H1 (cell line): ENCODE results near the gene NPL. TPM values are rescaled to one million over a fixed set of nuclear protein-coding genes. Genes with fewer than 3 reads are reported as not detected.

Experiments
- polyA plus RNA-seq, 7 experiments: library from polyadenylated mRNA; depleted of rRNA in 3 of 7; stranded (reverse) in 5 of 7; unstranded in 2 of 7; fragments of >200 nt in 5 of 7; fragments of 200-250 nt in 2 of 7; gene quantifications; 1 replicate in 5 of 7; 2 replicates in 1 of 7; 4 replicates in 1 of 7; pipeline versions ENCODE4 v1.2.1 to v1.2.3, GENCODE V29; 2011 to 2013; ENCODE audit warnings: missing spikeins in 2 of 7, mixed read lengths in 2 of 7
- total RNA-seq: library from RNA; stranded (reverse); fragmentation: NEBNext Ultra II Directional; extraction: Animal tissue kit (Norgen Biotek cat#: 25700); gene quantifications from 2 replicates; pipeline ENCODE4 v1.2.1, GENCODE V29; 2021
- TF ChIP-seq, protein P1 (sequence below): fragments of 300-600 bp; sonication (generic); IDR thresholded peaks from 2 replicates; pipeline ENCODE4 v1.7.1; 2012; ENCODE audit warnings: low read length, moderate library complexity, mild to moderate bottlenecking, inconsistent platforms; ENCODE audit not compliant: insufficient replicate concordance

Gene NPL
- total and polyA plus RNA-seq, 2 of the 8 experiments (the other 6 are each of a cell fraction or from before 2014, with no cell fraction given), result 2.2 to 4.4 TPM

DNA sequence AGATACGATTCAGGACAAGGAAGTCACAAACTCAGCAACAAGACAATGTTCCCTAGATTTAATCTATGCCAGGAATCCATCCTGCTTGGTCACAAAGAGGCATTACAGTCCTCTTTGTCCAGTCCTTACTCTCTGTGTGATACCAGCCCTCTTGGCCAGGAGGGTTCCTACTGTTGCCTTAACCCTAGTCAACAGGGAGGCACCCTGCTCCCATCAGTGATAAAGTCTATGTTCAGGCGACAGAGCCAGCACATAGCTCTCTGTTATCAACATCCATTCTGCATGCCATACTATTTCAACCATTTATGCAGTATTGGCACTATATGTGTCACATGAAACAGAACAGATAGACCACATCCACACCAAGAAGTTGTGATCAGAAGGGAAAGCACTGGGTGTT lies 4.4 kb upstream of the NPL start (continued):
- TF ChIP-seq, protein P1, sequence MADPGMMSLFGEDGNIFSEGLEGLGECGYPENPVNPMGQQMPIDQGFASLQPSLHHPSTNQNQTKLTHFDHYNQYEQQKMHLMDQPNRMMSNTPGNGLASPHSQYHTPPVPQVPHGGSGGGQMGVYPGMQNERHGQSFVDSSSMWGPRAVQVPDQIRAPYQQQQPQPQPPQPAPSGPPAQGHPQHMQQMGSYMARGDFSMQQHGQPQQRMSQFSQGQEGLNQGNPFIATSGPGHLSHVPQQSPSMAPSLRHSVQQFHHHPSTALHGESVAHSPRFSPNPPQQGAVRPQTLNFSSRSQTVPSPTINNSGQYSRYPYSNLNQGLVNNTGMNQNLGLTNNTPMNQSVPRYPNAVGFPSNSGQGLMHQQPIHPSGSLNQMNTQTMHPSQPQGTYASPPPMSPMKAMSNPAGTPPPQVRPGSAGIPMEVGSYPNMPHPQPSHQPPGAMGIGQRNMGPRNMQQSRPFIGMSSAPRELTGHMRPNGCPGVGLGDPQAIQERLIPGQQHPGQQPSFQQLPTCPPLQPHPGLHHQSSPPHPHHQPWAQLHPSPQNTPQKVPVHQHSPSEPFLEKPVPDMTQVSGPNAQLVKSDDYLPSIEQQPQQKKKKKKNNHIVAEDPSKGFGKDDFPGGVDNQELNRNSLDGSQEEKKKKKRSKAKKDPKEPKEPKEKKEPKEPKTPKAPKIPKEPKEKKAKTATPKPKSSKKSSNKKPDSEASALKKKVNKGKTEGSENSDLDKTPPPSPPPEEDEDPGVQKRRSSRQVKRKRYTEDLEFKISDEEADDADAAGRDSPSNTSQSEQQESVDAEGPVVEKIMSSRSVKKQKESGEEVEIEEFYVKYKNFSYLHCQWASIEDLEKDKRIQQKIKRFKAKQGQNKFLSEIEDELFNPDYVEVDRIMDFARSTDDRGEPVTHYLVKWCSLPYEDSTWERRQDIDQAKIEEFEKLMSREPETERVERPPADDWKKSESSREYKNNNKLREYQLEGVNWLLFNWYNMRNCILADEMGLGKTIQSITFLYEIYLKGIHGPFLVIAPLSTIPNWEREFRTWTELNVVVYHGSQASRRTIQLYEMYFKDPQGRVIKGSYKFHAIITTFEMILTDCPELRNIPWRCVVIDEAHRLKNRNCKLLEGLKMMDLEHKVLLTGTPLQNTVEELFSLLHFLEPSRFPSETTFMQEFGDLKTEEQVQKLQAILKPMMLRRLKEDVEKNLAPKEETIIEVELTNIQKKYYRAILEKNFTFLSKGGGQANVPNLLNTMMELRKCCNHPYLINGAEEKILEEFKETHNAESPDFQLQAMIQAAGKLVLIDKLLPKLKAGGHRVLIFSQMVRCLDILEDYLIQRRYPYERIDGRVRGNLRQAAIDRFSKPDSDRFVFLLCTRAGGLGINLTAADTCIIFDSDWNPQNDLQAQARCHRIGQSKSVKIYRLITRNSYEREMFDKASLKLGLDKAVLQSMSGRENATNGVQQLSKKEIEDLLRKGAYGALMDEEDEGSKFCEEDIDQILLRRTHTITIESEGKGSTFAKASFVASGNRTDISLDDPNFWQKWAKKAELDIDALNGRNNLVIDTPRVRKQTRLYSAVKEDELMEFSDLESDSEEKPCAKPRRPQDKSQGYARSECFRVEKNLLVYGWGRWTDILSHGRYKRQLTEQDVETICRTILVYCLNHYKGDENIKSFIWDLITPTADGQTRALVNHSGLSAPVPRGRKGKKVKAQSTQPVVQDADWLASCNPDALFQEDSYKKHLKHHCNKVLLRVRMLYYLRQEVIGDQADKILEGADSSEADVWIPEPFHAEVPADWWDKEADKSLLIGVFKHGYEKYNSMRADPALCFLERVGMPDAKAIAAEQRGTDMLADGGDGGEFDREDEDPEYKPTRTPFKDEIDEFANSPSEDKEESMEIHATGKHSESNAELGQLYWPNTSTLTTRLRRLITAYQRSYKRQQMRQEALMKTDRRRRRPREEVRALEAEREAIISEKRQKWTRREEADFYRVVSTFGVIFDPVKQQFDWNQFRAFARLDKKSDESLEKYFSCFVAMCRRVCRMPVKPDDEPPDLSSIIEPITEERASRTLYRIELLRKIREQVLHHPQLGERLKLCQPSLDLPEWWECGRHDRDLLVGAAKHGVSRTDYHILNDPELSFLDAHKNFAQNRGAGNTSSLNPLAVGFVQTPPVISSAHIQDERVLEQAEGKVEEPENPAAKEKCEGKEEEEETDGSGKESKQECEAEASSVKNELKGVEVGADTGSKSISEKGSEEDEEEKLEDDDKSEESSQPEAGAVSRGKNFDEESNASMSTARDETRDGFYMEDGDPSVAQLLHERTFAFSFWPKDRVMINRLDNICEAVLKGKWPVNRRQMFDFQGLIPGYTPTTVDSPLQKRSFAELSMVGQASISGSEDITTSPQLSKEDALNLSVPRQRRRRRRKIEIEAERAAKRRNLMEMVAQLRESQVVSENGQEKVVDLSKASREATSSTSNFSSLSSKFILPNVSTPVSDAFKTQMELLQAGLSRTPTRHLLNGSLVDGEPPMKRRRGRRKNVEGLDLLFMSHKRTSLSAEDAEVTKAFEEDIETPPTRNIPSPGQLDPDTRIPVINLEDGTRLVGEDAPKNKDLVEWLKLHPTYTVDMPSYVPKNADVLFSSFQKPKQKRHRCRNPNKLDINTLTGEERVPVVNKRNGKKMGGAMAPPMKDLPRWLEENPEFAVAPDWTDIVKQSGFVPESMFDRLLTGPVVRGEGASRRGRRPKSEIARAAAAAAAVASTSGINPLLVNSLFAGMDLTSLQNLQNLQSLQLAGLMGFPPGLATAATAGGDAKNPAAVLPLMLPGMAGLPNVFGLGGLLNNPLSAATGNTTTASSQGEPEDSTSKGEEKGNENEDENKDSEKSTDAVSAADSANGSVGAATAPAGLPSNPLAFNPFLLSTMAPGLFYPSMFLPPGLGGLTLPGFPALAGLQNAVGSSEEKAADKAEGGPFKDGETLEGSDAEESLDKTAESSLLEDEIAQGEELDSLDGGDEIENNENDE, result no peak
